HG03457 (cell line): ENCODE results near the gene CASP12.
"Not testable (repeated sequence)": the region's sequence is repeated elsewhere in the genome, so short reads cannot be mapped to it uniquely, and the experiment has no call there.

ENCODE experiments used
- ATAC-seq: cut with Tn5 transposase; IDR thresholded peaks from one replicate; pipeline ENCODE4 v1.9.1; 2021; ENCODE audit warnings: moderate number of reproducible peaks; ENCODE audit not compliant: unreplicated experiment

The CASP12 gene

DNA sequence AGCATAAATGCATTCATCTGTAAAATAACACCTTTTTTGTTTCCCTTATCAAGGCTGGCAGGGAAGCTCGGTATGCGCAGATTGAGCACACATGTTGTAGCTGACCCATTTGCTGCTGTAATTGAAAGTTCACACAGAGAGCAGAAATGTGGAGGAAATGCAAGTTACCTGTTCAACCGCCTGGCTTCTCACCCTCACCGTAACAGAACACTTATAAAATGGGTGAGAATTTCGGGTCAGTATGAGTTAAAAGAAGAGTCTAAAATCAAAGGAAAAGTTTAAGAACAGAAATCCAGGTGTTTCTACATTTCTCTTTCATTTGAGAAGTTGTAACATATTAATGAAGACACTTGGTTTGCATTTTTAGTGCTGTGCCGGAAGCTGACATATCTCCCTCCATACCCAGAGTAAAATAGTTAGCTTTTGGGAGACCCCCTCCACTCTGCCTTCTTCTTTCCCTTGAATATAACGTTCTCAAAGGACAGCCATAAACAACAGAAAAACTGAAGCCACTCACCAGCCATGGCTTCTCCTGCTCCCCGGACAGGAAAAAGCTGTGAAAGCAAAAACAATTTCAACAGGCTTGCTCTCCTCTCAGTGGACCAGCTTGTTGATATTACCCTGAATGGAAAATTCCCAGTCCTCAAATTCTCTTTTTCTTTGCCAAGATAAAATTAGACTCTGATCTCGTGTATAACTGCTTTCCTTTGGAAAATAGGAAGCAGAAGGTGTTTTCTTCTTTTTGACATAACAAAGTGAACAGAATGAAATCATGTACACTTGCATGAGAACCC, at the start of gene CASP12:
Gene CASP12 (minus strand): TSS at position 570 of the 794 bp plus-strand sequence.
- peak; percentile 83 for ATAC-seq

DNA sequence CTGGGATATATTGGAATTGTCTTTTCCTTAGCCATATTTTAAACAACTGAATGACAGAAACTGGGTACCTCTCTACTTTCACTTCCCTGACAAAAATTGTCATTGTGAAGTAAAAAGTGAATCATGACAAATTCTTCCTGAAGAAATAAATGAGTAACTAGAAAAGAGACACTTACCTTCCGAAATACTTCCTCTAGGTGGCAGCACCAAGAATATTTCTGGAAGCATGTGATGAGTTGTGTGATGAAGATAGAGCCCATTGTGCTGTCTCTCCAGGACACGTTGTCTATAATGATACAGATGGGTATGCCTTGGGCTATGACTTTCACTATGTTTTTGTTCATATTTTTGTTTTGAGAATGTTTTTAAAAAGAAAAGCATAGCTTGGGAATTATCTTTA, 48.6 kb upstream of the CASP12 start:
- ATAC-seq: peak; percentile 96

DNA sequence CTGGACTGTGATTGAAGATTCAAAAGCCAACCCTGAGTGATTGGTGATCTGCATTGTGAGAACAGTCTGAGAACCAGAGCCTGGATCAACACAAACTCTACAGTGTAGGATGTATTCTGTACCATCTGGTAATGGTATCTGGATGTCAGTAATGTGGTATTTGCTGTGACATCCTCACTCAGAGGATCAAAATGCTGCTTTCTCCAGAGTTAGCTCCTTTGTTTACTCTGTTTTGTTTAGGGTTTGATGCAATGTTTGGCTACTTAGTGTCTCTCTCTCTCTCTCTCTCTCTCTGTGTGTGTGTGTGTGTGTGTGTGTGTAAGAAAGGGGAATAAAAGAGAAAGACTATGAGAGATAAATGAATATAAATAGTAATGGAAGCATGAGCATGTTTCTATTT, 45.8 kb upstream of the CASP12 start:
- no peak for ATAC-seq

DNA sequence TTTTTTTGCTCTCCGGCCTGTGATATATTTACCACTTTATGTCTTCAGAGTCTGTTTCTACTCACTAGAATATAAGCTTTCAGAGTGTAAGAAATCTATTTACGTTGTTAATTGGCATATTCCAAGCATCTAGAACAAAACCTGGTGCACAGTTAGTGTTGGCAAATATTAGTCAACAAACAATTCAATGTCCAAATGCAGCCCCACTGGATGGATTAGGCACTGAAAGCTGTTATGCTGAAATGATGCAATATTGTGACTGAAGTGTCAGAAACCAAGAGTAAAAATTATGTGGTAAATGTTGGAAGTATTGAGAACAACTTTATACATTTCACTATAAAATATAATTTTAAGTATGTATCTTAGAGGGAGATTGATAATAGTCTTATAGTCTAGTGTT, 45.3 kb upstream of the CASP12 start:
- ATAC-seq: no peak

DNA sequence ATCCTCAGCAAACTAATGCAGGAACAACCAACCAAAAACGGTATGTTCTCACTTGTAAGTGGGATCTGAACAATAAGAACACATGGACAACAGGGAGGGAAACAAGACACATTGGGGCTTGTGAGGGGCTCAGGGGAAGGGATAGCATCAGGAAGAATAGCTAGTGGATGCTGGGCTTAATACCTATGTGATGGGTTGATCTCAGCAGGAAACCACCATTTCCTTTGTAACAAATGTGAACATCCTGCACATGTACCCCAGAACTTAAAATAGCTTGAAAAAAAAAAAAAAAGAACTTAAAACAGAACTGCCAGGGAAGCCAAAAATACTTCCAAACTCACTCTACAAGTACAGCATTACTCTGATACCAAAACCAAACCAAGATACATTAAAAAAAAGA, 36.3 kb upstream of the CASP12 start:
- no peak for ATAC-seq

DNA sequence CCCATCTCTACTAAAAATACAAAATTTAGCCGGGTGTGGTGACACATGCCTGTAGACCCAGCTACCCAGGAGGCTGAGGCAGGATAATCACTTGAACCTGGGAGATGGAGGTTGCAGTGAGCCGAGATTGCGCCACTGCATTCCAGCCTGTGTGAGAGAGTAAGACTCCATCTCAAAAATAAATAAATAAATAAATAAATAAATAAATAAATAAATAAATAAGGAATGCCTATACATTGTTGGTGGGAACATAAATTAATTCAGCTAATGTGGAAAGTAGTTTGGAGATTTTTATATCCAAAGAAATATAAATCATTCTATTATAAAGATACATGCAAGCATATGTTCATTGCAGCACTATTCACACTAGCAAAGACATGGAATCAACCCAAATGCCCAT, 35.8 kb upstream of the CASP12 start:
- ATAC-seq: not testable (repeated sequence)

DNA sequence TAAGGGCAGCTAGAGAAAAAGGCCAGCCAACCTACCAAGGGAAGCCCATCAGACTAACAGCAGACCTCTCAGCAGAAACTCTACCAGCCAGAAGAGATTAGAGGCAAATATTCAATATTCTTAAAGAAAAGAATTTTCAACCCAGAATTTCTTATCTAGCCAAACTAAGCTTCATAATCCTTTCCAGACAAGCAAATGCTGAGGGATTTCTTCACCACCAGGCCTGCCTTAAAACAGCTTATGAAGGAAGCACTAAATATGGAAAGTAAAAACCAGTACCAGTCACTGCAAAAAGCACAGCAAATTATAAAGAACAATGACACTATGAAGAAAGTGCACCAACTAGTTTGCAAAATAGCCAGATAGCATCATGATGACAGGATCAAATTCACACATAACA, 30.6 kb upstream of the CASP12 start:
- ATAC-seq: no peak

DNA sequence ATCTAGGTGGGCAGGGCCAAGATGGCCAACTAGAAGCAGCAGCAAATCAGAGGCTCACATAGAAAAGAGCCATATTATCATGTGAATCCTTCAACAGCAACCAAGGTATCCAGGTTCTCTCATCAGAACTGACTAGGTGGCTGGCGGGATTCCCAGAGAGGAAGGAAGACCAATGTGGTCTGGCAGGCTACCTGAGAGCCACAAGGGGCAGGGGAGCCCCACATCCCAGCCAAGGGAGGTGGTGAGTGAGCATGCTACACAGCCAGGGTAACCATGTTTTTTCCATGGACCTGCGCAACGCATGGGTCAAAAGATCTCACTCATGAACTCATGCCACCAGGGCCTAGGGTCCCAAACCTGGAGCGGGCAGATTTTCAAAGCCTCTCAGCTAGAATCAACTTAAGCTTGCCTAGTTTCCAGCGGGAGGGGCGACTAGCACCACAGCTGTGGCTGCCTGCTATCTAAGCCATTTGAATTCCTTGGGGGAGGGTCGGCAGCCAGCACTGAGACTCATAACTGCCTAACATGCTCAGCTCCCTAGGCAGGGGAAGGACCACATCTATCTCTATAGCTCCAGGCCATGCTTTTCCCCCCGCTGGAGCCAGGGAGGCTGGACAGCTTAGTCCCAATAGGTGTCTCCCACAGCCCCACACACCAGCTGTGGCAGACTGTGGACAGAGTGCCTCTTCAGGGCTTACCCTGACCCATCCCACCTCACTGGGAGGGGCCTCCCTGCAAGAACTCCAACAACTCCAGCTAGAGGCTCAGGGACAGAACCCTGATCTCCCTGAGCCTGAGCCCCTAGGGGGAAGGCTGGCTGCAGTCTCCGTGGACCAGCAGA, 28.7 kb upstream of the CASP12 start:
- ATAC-seq: no peak

DNA sequence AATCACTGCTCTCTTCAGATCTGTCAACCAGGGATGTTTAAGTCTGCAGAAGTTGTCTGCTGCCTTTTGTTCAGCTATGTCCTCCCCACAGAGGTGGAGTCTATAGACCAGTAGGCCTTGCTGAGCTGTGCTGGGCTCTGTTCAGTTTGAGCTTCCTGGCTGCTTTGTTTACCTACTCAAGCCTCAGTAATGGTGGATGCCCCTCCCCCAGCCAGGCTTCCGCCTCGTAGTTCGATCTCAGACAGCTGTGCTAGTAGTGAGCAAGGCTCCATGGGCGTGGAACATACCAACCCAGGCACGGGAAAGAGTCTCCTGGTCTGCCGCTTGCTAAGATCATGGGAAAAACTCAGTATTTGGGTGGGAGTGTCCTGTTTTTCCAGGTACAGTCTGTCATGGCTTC, 27.6 kb upstream of the CASP12 start:
- ATAC-seq: no peak

DNA sequence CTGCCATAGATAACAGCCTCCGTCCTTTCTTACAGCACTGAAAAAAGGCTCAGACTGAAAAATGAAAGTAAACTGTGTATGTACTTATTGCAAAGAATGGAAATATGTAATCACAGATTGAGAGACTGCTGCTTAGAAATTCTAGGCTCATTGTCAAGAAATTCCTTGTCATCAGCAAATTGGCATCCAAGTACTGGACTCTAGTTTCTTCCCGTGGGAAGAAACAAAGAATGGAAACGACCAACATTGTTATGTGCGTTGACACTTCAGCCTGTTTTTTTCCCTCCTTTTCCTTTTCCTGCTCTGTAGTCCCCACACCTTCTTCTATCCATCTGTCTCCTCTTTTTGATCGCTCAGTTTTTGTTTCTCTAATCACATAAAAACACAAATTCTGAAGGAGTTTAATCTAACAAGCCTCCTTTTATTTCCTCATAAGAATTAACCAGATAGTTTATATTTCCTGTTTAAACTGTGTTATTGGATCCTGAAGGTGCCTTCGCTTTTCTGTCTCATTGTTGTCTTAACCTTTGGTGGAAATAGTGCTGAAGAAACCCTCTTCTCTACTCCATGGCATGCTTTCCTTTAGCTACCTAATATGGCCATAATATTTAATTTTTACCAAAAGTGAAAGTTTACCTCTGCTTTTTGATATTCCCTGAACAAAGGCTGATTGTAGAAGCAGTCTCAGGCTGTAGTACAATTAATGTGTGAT, 20.0 kb upstream of the CASP12 start:
- peak; percentile 70 for ATAC-seq

DNA sequence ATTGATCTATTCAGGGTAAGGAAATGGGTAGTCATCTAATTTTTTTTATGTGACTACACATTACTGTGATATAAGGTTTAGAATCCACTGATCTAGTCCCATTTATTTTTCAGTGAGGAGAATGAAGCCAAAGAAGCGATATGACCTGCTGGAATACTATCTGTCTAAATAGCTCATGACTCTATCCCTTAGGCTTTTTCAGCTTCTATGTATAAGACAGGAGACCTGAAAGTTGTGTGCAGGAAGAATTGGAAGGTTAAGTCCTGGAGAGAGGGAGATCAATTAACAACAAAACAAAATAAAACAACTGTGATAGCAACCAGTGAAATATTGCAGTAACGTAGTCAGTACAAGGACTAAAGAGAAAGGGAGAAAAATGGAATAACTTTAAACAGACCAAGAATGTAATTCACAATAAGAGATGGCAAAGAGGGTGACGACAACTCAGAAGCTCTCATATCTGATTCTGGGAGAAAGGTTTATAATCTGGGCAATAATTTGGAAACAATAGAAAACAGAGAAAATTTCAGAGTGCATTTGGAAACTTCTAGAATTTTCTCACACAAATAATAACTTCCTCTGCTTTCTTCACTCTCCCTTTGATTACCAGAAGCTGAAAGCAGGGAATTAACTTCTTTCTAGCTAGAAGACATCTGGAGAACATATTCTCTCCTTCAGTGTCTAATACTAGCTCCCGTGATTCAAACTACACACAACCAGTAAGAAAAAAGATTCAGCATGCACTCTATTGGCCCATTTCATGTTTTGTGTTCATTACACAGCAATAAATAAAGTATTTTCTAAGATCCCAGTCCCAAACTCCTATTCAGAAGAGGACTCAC, 19.2 kb upstream of the CASP12 start:
- peak; percentile 29 for ATAC-seq

DNA sequence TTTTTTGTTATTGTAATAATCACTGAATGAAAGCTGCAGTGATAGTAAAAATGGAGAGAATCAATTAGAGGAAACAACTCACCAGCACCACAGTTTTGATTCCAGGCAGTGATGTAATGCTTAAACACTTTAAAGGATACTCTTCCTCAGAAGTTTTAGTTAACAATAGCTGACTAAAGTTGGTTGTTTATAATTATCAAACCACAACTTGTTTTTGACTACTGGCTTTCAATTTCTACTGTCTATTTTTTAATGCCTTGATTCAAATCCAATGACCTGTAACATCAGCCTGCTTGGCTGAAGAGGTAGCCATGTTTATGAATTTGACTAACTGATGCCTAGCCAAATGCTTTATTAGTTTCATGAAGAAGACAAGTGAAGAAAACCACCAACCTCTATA, 18.2 kb upstream of the CASP12 start:
- no peak for ATAC-seq

DNA sequence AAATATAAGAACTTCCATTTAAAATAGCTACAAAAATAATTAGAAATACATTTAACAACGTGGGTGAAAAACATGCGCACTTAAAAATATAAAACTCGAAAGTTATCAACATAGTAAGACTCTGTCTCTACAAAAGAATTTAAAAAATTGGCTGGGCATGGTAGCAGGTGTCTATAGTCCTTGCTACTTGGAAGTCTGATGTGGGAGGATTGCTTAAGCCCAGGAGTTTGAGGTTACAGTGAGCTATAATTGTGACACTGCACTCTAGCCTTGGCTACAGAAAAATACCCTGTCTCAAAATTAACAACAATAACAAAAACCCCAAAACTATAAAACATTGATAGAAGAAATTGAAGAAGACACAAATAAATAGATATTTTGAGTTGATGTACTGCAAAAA, 13.8 kb upstream of the CASP12 start:
- no peak for ATAC-seq

DNA sequence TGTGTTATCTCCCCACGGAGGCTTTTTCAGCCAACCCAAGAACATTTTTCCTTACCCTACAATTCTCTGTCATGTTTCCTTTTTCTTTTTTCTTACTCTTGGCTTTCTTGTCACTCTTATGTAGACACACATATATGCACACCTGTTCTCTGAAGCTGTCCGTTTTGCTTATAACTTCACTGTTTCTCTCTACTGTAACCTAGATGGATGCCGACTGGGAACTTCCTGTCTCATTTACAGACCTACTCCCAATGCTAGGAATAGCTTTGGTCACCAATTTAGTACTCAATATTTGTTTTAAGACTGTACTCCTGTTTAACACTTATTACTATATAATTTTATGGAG, 9.9 kb upstream of the CASP12 start:
- ATAC-seq: no peak

DNA sequence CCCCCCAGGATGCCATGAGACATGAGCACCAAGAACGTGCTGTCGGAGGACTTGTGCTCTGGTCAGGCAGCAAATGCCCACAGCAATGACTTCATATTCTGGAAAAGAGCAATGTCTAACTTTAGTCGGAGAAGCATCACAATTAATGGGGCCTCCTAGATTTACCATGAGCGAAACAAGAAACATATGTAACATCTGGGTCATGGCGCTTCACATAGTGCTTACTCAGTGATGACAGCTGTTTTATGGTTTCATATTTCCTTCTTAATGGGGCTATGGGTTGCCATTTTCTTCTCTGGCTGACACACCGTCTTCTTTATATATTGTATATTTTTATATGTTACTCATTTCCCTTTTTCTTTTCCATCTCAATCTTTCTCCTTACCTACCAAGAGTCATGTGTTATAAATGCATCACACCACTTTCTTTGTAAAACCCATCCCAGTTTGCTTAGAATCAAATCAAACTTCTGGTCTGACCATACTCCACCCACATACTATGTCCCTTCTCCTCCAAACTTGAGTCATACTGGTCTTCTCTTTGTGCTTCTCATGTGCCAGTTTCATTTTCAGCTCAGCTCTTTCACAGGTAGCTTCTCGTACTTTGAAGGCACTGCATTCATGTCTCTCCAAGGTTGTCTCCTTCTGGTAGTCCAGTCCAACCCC, 9.4 kb upstream of the CASP12 start:
- ATAC-seq: no peak

DNA sequence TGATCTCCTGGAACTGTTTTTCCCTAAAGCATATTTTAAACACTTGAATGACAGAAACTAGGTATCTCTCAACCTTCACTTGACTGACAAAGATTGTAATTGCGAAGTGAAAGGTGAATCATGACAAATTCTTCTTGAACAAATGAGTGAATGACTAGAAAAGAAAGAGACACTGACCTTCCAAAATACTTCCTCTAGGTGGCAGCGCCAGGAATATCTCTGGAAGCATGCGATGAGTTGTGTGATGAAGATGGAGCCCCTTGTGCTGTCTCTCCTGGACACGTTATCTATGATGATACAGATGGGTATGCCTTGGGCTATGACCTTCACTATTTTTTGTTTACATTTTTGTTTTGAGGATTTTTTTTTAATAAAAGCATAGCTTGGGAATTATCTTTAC, 7.0 kb upstream of the CASP12 start:
- ATAC-seq: no peak

DNA sequence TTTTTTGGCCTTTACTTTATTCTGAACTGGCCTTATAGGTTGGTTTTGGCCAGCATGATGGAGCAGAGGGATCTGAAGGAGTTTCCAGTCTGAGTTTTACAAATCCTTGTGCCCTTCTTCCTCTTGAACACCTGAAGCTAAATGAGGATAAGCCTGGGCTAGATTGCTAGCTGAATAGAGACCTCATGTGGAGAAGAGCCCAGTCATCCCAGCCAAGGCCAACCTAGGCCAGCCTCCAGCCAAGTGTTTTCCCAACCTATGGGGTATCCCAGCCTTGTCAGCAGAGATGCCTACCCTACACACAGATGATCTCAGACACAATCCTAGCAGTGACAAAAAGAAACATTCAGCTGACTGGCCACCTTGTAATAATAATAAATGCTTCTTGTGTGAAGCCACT, 966 bp upstream of the CASP12 start:
- ATAC-seq: no peak

DNA sequence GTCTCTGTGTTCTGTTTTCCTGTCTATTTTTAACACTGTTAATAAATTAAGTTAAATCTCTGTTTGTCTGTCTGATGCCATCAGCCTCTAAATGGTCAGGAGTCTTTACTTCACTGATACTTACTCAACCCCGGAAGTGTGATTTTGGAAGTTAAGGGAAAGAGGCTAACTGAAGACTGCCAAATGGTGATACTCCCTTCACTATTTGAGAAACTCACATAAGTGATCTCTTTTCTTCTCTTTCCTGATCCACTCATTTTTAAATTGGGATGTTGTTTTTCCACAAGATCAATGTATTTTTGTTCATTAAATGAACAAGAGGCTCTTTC, 389 bp upstream of the CASP12 start:
- peak; percentile 17 for ATAC-seq

DNA sequence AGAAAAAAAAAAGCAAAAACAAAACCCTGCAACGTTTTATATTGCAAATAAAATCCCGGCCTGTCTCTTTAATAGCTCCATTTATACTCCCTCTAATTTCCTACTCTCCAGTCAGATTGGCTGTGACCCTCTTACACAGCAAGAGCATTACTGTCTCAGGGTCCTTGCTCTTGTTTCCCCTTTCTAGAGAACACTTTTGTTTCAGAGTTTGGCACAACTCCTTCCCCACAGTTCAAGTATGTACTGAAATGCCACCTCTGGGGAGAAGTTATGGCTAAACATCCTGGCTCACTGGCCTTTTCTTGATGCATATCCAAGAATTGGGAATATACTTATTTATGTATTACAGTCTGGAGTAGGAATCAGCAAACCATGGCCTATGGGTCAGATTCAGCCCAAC, 2.6 kb downstream of the CASP12 start:
- ATAC-seq: no peak

DNA sequence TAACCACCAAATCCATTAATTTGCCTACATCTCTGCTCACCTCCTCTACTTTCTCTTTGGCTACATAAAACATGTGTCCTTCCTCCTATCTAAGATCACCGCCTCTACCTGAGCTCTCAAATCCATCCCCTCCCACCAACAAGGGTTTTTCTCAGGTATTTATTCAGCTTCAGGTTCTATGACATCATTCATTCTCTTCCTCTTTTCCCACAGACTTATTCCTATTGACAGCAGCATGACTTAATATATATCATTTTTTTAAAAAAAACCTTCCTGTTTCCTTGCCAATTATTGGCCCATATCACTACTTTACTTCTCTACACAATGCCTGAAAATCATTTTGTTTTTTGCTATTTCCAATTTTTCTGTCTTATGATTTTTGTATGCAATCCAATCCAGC, 4.4 kb downstream of the CASP12 start:
- ATAC-seq: no peak
